HEK293 (cell line): ENCODE measurements around the gene BMP6.

ENCODE experiments used
- CTCF ChIP-seq: fragments of 450-650 bp; formaldehyde crosslinking; IDR thresholded peaks from 2 replicates; pipeline ENCODE4 v1.5.1; 2016; ENCODE audit warnings: missing biosample characterization, missing genetic modification characterization
- KLF10 ChIP-seq: fragments of 450-650 bp; IDR thresholded peaks from 2 replicates; pipeline ENCODE4 v1.5.1; 2018; ENCODE audit warnings: missing biosample characterization, mild to moderate bottlenecking, missing genetic modification characterization
- SCRT1 ChIP-seq: fragments of 450-650 bp; formaldehyde crosslinking; IDR thresholded peaks from 2 replicates; pipeline ENCODE4 v1.5.1; 2016; ENCODE audit warnings: missing biosample characterization, missing genetic modification characterization, borderline replicate concordance
- SP2 ChIP-seq: fragments of 450-650 bp; formaldehyde crosslinking; IDR thresholded peaks from 2 replicates; pipeline ENCODE4 v1.5.1; 2016; ENCODE audit warnings: missing biosample characterization, missing genetic modification characterization
- SP3 ChIP-seq: fragments of 450-650 bp; formaldehyde crosslinking; IDR thresholded peaks from 2 replicates; pipeline ENCODE4 v1.5.1; 2016; ENCODE audit warnings: missing biosample characterization, missing genetic modification characterization
- ZBTB26 ChIP-seq: fragments of 450-650 bp; formaldehyde crosslinking; optimal IDR thresholded peaks from 2 replicates; pipeline ENCODE3; 2016; ENCODE audit warnings: missing biosample characterization, mild to moderate bottlenecking, missing genetic modification characterization
- ZFP37 ChIP-seq: fragments of 450-650 bp; formaldehyde crosslinking; IDR thresholded peaks from 2 replicates; pipeline ENCODE4 v1.5.1; 2016; ENCODE audit warnings: missing biosample characterization, missing genetic modification characterization
- ZNF155 ChIP-seq: fragments of 450-650 bp; formaldehyde crosslinking; IDR thresholded peaks from 2 replicates; pipeline ENCODE4 v1.5.1; 2016; ENCODE audit warnings: missing biosample characterization, missing genetic modification characterization
- ZNF169 ChIP-seq: fragments of 450-650 bp; formaldehyde crosslinking; IDR thresholded peaks from 2 replicates; pipeline ENCODE4 v1.5.1; 2016; ENCODE audit warnings: missing biosample characterization, missing genetic modification characterization
- ZNF18 ChIP-seq: fragments of 450-650 bp; formaldehyde crosslinking; IDR thresholded peaks from 2 replicates; pipeline ENCODE4 v1.5.1; 2016; ENCODE audit warnings: missing biosample characterization, missing genetic modification characterization
- ZNF2 ChIP-seq: fragments of 450-650 bp; formaldehyde crosslinking; IDR thresholded peaks from 2 replicates; pipeline ENCODE4 v1.5.1; 2016; ENCODE audit warnings: missing biosample characterization, missing genetic modification characterization
- ZNF223 ChIP-seq: fragments of 450-650 bp; formaldehyde crosslinking; IDR thresholded peaks from 2 replicates; pipeline ENCODE4 v1.5.1; 2016; ENCODE audit warnings: missing biosample characterization, missing genetic modification characterization
- ZNF513 ChIP-seq: fragments of 450-650 bp; IDR thresholded peaks from 2 replicates; pipeline ENCODE4 v1.5.1; 2018; ENCODE audit warnings: missing biosample characterization, missing genetic modification characterization

- TF ChIP-seq ZFP37 (tag by site-specific recombination) (no peak), ZNF223 (tag by site-specific recombination) (no peak), CTCF (tag by site-specific recombination) (no peak), ZNF2 (tag by site-specific recombination) (no peak), SP2 (tag by site-specific recombination) (no peak), SP3 (no peak), ZBTB26 (tag by site-specific recombination) (no peak), ZNF155 (no peak), ZNF513 (no peak), ZNF169 (no peak), KLF10 (tag by site-specific recombination) (no peak), SCRT1 (tag by site-specific recombination) (no peak), ZNF18 (tag by site-specific recombination) (no peak)
Measured at GRCh38 chr6:7821426-7821825, 95.5 kb downstream of the BMP6 start.
